ENCODE results near the gene RCN1.

Gene RCN1

GRCh38 chr11:32152216-32152615, 61.3 kb downstream of the RCN1 start:
- DNase-seq (ENCODE audit: low read depth in 1 of 2, low spot score in 1 of 2), result no peak

- DNase-seq (ENCODE audit: low read depth in 1 of 2, low spot score in 1 of 2), result no peak
These were observed 61.9 kb downstream of the RCN1 start for GRCh38 chr11:32152821-32153220.

- no peak for DNase-seq (ENCODE audit: low read depth in 1 of 2, low spot score in 1 of 2)
These were observed 62.9 kb downstream of the RCN1 start for GRCh38 chr11:32153747-32154146.

DNA sequence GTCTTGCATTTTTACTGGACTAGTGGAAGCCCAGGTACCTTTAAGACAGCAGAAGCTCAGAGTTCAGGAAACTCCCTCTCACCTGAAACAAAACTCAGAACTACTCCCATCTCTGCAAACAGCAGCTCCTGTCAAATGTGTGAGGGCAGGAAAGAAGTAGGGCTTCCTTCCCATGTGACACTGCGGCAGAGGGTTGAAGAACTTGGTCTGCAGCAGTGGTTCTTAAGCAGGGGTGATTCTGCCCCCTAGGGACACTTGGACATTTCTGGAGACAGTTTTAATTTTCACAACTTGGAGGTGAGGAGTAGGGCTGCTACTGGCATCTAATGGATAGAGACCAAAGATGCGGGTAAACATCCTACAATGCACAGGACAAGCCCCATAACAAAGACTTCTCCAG, 63.4 kb downstream of the RCN1 start:
- no peak for DNase-seq (ENCODE audit: low read depth in 1 of 2, low spot score in 1 of 2)
